Loucy (cell line): ENCODE measurements around the gene MYO10.

Experiments
- EZH2phosphoT487 ChIP-seq: fragments of 200-600 bp; IDR thresholded peaks from 2 replicates; pipeline ENCODE4 v1.6.1; 2018; ENCODE audit warnings: antibody characterized with exemption, mild to moderate bottlenecking, moderate library complexity, borderline replicate concordance
- TF ChIP-seq, protein P1 (sequence below): fragments of 200-600 bp; sonication (generic); conservative IDR thresholded peaks from 2 replicates; pipeline ENCODE4 v1.5.1; 2014; ENCODE audit warnings: mild to moderate bottlenecking, antibody characterized with exemption, low read length

DNA sequence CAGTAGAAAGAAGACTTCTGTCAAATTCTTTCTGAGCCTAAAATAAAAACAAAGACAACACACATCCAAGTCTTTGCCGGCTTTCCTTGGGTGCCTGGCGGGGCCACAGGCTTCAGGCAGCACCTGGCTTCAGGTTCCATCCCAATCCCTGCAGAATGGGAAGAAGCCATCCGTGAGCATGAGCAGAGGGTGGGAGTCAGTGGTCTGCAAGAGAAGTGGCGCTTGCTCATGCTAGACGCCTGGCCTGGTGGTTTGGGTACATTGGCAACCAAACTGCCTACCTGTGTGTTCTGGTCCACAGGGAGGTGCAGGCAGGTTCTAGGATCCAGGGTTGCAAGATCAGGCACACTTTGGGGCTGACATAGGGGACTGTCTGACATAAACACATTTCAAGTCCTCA lies 271.7 kb downstream of the MYO10 start:
- TF ChIP-seq, protein P1, sequence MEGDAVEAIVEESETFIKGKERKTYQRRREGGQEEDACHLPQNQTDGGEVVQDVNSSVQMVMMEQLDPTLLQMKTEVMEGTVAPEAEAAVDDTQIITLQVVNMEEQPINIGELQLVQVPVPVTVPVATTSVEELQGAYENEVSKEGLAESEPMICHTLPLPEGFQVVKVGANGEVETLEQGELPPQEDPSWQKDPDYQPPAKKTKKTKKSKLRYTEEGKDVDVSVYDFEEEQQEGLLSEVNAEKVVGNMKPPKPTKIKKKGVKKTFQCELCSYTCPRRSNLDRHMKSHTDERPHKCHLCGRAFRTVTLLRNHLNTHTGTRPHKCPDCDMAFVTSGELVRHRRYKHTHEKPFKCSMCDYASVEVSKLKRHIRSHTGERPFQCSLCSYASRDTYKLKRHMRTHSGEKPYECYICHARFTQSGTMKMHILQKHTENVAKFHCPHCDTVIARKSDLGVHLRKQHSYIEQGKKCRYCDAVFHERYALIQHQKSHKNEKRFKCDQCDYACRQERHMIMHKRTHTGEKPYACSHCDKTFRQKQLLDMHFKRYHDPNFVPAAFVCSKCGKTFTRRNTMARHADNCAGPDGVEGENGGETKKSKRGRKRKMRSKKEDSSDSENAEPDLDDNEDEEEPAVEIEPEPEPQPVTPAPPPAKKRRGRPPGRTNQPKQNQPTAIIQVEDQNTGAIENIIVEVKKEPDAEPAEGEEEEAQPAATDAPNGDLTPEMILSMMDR: no peak
- no peak for TF ChIP-seq EZH2phosphoT487
